Stimulated activated CD8-positive, alpha-beta memory T cell treated with anti-CD3 and anti-CD28 coated beads, Interleukin-7, amount 100 ng/mL, for 1 hour (primary cell): Measurements from ENCODE around the gene CHCHD6.

Source experiments
- DNase-seq, 2 donors: peaks; one replicate each; pipeline ENCODE4 v3.0.0-alpha.2; 2020; ENCODE audit warnings: low read depth in 2 of 2

CHCHD6 gene

GRCh38 chr3:126922466-126922865 is 218.4 kb downstream of the CHCHD6 start:
- DNase-seq: no peak

GRCh38 chr3:126923423-126923822 is 219.4 kb downstream of the CHCHD6 start:
- DNase-seq: no peak

GRCh38 chr3:126923895-126924294 is 219.9 kb downstream of the CHCHD6 start:
- DNase-seq: no peak

GRCh38 chr3:126924458-126924857 is 220.4 kb downstream of the CHCHD6 start:
- DNase-seq: no peak

- no peak for DNase-seq
Measured at GRCh38 chr3:126925411-126926171, 221.6 kb downstream of the CHCHD6 start.

GRCh38 chr3:126926684-126927400 is 222.8 kb downstream of the CHCHD6 start:
- no peak for DNase-seq

GRCh38 chr3:126927401-126927750 is 223.3 kb downstream of the CHCHD6 start:
- DNase-seq: no peak

GRCh38 chr3:126927846-126928245 is 223.8 kb downstream of the CHCHD6 start:
- no peak for DNase-seq

GRCh38 chr3:126928921-126929474 is 225.0 kb downstream of the CHCHD6 start:
- no peak for DNase-seq

GRCh38 chr3:126930936-126931600 is 227.0 kb downstream of the CHCHD6 start:
- no peak for DNase-seq

- no peak for DNase-seq
Measured at GRCh38 chr3:126931806-126932187, 227.8 kb downstream of the CHCHD6 start.

GRCh38 chr3:126932188-126932931 is 228.3 kb downstream of the CHCHD6 start:
- no peak for DNase-seq

GRCh38 chr3:126934031-126934531 is 230.0 kb downstream of the CHCHD6 start:
- no peak for DNase-seq

GRCh38 chr3:126934991-126935390 is 231.0 kb downstream of the CHCHD6 start:
- DNase-seq: no peak

- no peak for DNase-seq
Measured at GRCh38 chr3:126935756-126936509, 231.9 kb downstream of the CHCHD6 start.

- no peak for DNase-seq
Measured at GRCh38 chr3:126936853-126937425, 232.9 kb downstream of the CHCHD6 start.

GRCh38 chr3:126937533-126937932 is 233.5 kb downstream of the CHCHD6 start:
- DNase-seq: no peak

- DNase-seq: no peak
Measured at GRCh38 chr3:126937973-126938372, 233.9 kb downstream of the CHCHD6 start.

GRCh38 chr3:126938520-126939337 is 234.7 kb downstream of the CHCHD6 start:
- DNase-seq: no peak

GRCh38 chr3:126939338-126939718 is 235.3 kb downstream of the CHCHD6 start:
- no peak for DNase-seq
